ENCODE results near the gene SERHL2. TPM values are rescaled to one million over a fixed set of nuclear protein-coding genes. Genes with fewer than 3 reads are reported as not detected.
"Not testable (repeated sequence)": the region's sequence is repeated elsewhere in the genome, so short reads cannot be mapped to it uniquely, and the experiment has no call there.

SERHL2 gene
- not detected in 2 replicates for total RNA-seq (2014; rRNA removed; shearing (Covaris generic))

- in situ Hi-C loops (cut with HindIII; ENCODE audit: low sequenced_read_pairs): no loop called here
- DNase-seq (ENCODE audit: low spot score): peak; percentile 50
Measured at GRCh38 chr22:42553475-42554361, at the start of gene SERHL2. TSS of gene SERHL2 (plus strand) at chr22:42553956. CDS start at chr22:42554021, 65 bp downstream.

- in situ Hi-C loops (cut with HindIII; ENCODE audit: low sequenced_read_pairs); DNase-seq (ENCODE audit: low spot score): not testable (repeated sequence)
Measured at GRCh38 chr22:42508327-42508974, 45.3 kb upstream of the SERHL2 start.

GRCh38 chr22:42508975-42509364 lies 44.8 kb upstream of the SERHL2 start:
- in situ Hi-C loops (cut with HindIII; ENCODE audit: low sequenced_read_pairs); DNase-seq (ENCODE audit: low spot score): not testable (repeated sequence)

DNA sequence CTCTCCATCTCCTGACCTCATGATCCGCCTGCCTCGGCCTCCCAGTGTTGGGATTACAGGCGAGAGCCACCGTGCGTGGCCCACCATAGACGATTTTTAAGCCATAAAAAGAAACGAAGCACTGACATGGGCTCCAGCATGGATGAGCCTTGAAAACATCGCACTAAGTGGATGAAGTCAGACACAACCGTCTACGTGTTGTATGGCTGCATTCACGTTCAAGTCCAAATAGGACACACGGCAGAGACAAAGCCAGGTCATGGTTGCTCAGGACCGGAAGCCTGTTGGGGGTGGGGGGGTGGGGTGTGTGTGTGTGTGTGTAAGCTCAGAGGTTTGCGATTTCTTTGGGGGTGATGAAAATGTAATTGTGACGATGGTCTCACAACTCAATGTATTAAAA lies 44.2 kb upstream of the SERHL2 start:
- no peak for DNase-seq (ENCODE audit: low spot score)
- in situ Hi-C loops (cut with HindIII; ENCODE audit: low sequenced_read_pairs): no loop called here

DNA sequence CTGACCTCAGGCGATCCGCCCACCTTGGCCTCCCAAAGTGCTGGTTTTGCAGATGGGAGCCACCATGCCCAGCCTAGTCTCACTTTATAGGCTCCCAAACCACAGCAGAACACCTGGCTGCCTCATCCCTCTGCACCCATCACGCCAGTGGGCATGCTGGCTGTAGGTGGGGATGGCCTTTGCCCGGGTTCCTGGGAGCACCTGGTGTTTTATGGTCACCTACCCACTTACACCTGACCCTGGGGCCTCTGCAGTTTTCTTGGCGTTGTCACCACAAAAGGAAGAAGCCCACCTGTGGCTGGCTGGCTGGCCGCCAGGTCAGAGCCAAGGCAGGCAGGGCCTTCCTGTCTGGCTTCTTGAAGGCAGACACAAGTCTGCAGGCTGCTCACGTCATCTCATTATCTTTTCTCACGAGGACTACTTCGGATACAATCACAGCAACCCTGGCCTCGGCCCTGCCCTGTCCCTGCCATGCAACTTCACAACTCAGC lies 42.3 kb upstream of the SERHL2 start:
- no peak for DNase-seq (ENCODE audit: low spot score)
- in situ Hi-C loops (cut with HindIII; ENCODE audit: low sequenced_read_pairs): no loop called here

- in situ Hi-C loops (cut with HindIII; ENCODE audit: low sequenced_read_pairs); DNase-seq (ENCODE audit: low spot score): not testable (repeated sequence)
Measured at GRCh38 chr22:42512273-42512990, 41.3 kb upstream of the SERHL2 start.

- in situ Hi-C loops (cut with HindIII; ENCODE audit: low sequenced_read_pairs); DNase-seq (ENCODE audit: low spot score): not testable (repeated sequence)
Measured at GRCh38 chr22:42514331-42514730, 39.4 kb upstream of the SERHL2 start.

DNA sequence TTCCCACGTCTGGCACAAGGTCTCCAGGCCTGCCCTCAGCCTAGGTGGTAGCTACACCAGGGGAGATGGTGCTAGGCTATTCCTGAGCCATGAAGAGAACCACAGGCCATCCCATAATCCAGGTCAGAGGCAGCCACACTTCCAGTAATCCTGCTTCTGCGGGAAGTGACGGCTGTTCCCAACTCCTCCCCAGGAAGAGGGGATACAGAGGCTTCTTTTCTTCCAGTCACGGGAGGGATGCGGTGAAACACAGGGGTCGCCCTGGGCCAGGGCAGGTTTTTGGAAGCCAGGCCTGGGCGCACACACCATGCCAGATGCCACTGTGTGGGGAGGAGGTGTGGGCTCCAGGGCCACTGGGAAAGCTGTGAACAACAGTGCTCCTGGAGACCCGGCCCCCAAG lies 38.5 kb upstream of the SERHL2 start:
- in situ Hi-C loops (cut with HindIII; ENCODE audit: low sequenced_read_pairs); DNase-seq (ENCODE audit: low spot score): not testable (repeated sequence)

GRCh38 chr22:42515896-42516295 lies 37.9 kb upstream of the SERHL2 start:
- in situ Hi-C loops (cut with HindIII; ENCODE audit: low sequenced_read_pairs): no loop called here
- DNase-seq (ENCODE audit: low spot score): no peak

GRCh38 chr22:42517103-42517502 lies 36.7 kb upstream of the SERHL2 start:
- in situ Hi-C loops (cut with HindIII; ENCODE audit: low sequenced_read_pairs); DNase-seq (ENCODE audit: low spot score): not testable (repeated sequence)

- DNase-seq (ENCODE audit: low spot score); in situ Hi-C loops (cut with HindIII; ENCODE audit: low sequenced_read_pairs): not testable (repeated sequence)
Measured at GRCh38 chr22:42518638-42519524, 34.9 kb upstream of the SERHL2 start.

GRCh38 chr22:42519525-42520401 lies 34.0 kb upstream of the SERHL2 start, which contains the start of gene RRP7A:
TSS of gene RRP7A (minus strand) at chr22:42519796. CDS start at chr22:42519786, 10 bp downstream.
- in situ Hi-C loops (cut with HindIII; ENCODE audit: low sequenced_read_pairs): no loop called here
- DNase-seq (ENCODE audit: low spot score): peak; percentile 78

GRCh38 chr22:42521228-42521546 lies 32.6 kb upstream of the SERHL2 start:
- in situ Hi-C loops (cut with HindIII; ENCODE audit: low sequenced_read_pairs): no loop called here

GRCh38 chr22:42522546-42522945 lies 31.2 kb upstream of the SERHL2 start:
- DNase-seq (ENCODE audit: low spot score): no peak

More at GRCh38 chr22:42521228-42521546, 32.6 kb upstream of the SERHL2 start:
- no peak for DNase-seq (ENCODE audit: low spot score)

DNA sequence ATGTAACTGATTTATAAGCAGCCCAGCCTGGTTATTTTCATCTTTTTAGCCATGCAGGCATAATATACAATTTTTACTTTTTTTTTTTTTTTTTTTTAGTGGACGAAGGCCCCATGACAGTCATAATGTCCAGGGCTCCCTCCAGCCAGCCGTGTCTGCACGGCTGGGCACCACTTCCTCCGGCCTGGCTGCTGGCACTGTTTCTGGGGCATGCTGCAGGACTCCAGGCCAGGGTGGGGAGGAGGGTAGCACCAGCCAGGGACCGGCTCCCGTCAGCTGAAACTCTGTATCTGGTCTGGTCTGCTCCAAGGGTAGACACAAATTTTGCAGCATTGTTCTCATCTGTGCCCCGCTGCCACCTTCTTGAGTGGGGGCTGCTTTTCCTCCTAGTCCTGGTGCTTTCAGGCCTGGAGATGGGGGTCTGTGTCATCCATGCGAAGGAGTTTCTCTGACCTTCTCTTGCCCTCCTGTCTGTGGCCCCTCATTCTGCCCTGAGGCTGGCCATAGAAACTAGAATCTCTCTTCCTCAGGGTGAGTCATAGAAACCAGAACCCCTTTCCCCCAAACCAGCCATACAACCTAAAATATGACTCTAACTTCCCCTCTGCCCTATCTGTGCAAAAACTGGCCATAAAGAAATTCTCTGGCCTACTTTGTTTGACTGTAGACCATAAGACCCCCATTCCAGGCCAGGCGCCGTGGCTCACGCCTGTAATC lies 25.0 kb upstream of the SERHL2 start:
- in situ Hi-C loops (cut with HindIII; ENCODE audit: low sequenced_read_pairs): no loop called here

More at GRCh38 chr22:42522546-42522945, 31.2 kb upstream of the SERHL2 start:
- in situ Hi-C loops (cut with HindIII; ENCODE audit: low sequenced_read_pairs): no loop called here

DNA sequence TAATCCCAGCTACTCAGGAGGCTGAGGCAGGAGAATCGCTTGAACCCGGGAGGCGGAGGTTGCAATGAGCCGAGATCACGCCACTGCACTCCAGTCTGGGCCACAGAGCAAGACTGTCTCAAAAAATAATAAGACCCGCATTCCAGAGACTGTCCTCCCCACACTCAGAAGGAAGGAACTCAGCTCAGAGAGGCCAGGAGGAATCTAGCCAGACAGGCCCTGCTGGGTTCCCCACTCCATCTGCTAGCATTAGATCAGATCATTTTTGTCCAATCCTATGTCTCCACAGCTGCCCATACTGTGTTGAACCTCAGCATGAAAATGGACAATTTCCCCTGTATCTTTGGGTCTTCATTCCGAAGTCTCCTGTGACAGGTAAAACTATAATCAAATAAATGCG lies 24.3 kb upstream of the SERHL2 start:
- DNase-seq (ENCODE audit: low spot score): peak; percentile 36
- in situ Hi-C loops (cut with HindIII; ENCODE audit: low sequenced_read_pairs): not testable (repeated sequence)

More for the DNA sequence above, 25.0 kb upstream of the SERHL2 start:
- DNase-seq (ENCODE audit: low spot score): peak; percentile 36
